Measurements from ENCODE around the gene SRGAP2C.
A peak's percentile ranks its signal among the peaks of the same experiment; 100 is the strongest.
"Not testable (repeated sequence)": the region's sequence is repeated elsewhere in the genome, so short reads cannot be mapped to it uniquely, and the experiment has no call there.

SRGAP2C gene

GRCh38 chr1:121187914-121188313 lies 3.1 kb downstream of the SRGAP2C start:
- DNase-seq = not testable (repeated sequence)

GRCh38 chr1:121192512-121192911 lies 7.7 kb downstream of the SRGAP2C start:
- DNase-seq = not testable (repeated sequence)

GRCh38 chr1:121197095-121197882 lies 12.5 kb downstream of the SRGAP2C start:
- not testable (repeated sequence) for DNase-seq

GRCh38 chr1:121199763-121200162 lies 15.0 kb downstream of the SRGAP2C start:
- DNase-seq = not testable (repeated sequence)

- not testable (repeated sequence) for DNase-seq
Observed at GRCh38 chr1:121200232-121200631, 15.5 kb downstream of the SRGAP2C start.

GRCh38 chr1:121200985-121201981 lies 16.5 kb downstream of the SRGAP2C start:
- peak in 1 of 3 donors; percentile 7 for DNase-seq

- DNase-seq = not testable (repeated sequence)
Observed at GRCh38 chr1:121202986-121203385, 18.2 kb downstream of the SRGAP2C start.

- DNase-seq = peak in 2 of 3 donors; percentile 10 to 24
Observed at GRCh38 chr1:121205786-121206711, 21.3 kb downstream of the SRGAP2C start.

- peak in 1 of 3 donors; percentile 11 for DNase-seq
Observed at GRCh38 chr1:121207328-121207727, 22.6 kb downstream of the SRGAP2C start.

- not testable (repeated sequence) for DNase-seq
Observed at GRCh38 chr1:121208375-121208774, 23.6 kb downstream of the SRGAP2C start.

- DNase-seq = not testable (repeated sequence)
Observed at GRCh38 chr1:121210778-121211177, 26.0 kb downstream of the SRGAP2C start.

- peak in 1 of 3 donors; percentile 3 for DNase-seq
Observed at GRCh38 chr1:121213491-121213890, 28.7 kb downstream of the SRGAP2C start.

GRCh38 chr1:121214544-121215156 lies 29.9 kb downstream of the SRGAP2C start:
- DNase-seq = not testable (repeated sequence)

- DNase-seq = not testable (repeated sequence)
Observed at GRCh38 chr1:121215699-121216417, 31.1 kb downstream of the SRGAP2C start.

- DNase-seq = not testable (repeated sequence)
Observed at GRCh38 chr1:121216676-121217075, 31.9 kb downstream of the SRGAP2C start.

GRCh38 chr1:121221770-121222169 lies 37.0 kb downstream of the SRGAP2C start:
- peak in 2 of 3 donors; percentile 6 to 21 for DNase-seq

GRCh38 chr1:121224714-121225113 lies 39.9 kb downstream of the SRGAP2C start:
- not testable (repeated sequence) for DNase-seq

- not testable (repeated sequence) for DNase-seq
Observed at GRCh38 chr1:121226295-121226904, 41.6 kb downstream of the SRGAP2C start.

- DNase-seq = not testable (repeated sequence)
Observed at GRCh38 chr1:121226925-121227324, 42.1 kb downstream of the SRGAP2C start.
